Thoracic aorta (tissue), 2 donors: ENCODE results near the gene HCN3. TPM values are rescaled to one million over a fixed set of nuclear protein-coding genes. Genes with fewer than 3 reads are reported as not detected.
"Not testable (repeated sequence)": the region's sequence is repeated elsewhere in the genome, so short reads cannot be mapped to it uniquely, and the experiment has no call there.

Experiments used
- ATAC-seq: fragments of 150-250 bp; one replicate; pipeline ENCODE4 v1.8.0; 2017; ENCODE audit warnings: low read depth; ENCODE audit not compliant: insufficient number of reproducible peaks, low FRiP score
- DNase-seq: peaks from one replicate; pipeline ENCODE4 v3.0.0-alpha.2; 2020; ENCODE audit warnings: low spot score
- H3K27ac ChIP-seq, 2 donors: fragments of 200-600 bp; sonication (generic); 1 replicate in 1 of 2; 2 replicates in 1 of 2; pipeline ENCODE4 v1.5.1; 2016; ENCODE audit warnings: mild to moderate bottlenecking in 2 of 2, moderate library complexity in 2 of 2
- H3K27me3 ChIP-seq: fragments of 200-600 bp; sonication (generic); replicated peaks from 2 replicates; pipeline ENCODE4 v1.6.0; 2016; ENCODE audit warnings: mild to moderate bottlenecking; ENCODE audit not compliant: insufficient read depth
- H3K36me3 ChIP-seq: fragments of 200-600 bp; sonication (generic); one replicate; pipeline ENCODE4 v1.5.1; 2016
- H3K4me1 ChIP-seq, 2 donors: fragments of 200-600 bp; sonication (generic); 1 replicate in 1 of 2; 2 replicates in 1 of 2; pipeline versions ENCODE4 v1.5.1 to v1.6.0; 2016; ENCODE audit warnings: low read depth in 2 of 2, mild to moderate bottlenecking in 1 of 2; ENCODE audit not compliant: control insufficient read depth in 1 of 2
- H3K4me3 ChIP-seq: fragments of 200-600 bp; sonication (generic); 2 replicates; pipeline ENCODE4 v1.5.1; 2016; ENCODE audit warnings: mild to moderate bottlenecking
- H3K9me3 ChIP-seq: fragments of 200-600 bp; sonication (generic); 2 replicates; pipeline ENCODE4 v1.5.1; 2016
- total RNA-seq, 2 donors: library from RNA; depleted of rRNA; stranded (reverse); fragments of >200 nt; gene quantifications; one replicate each; pipeline versions ENCODE4 v1.1.0 to v1.2.3, GENCODE V29; 2016
- TF ChIP-seq, protein P1 (sequence below): fragments of 200-600 bp; sonication (generic); IDR thresholded peaks from one replicate; pipeline ENCODE4 v1.5.1; 2019; ENCODE audit warnings: antibody characterized with exemption

Gene HCN3
- total RNA-seq, 2 donors from 2014 or later, result 0.92 to 1.9 TPM

- DNase-seq, result no peak
- Histone ChIP-seq H3K4me3 (no peak overlapping the region), H3K9me3 (no peaks in the 10 kb centered on the region), H3K27ac (no peak overlapping the region), H3K27me3 (no peaks in the 10 kb centered on the region), H3K36me3 (no peaks in the 10 kb centered on the region), H3K4me1 (no peaks in the 10 kb centered on the region)
- TF ChIP-seq, protein P1, sequence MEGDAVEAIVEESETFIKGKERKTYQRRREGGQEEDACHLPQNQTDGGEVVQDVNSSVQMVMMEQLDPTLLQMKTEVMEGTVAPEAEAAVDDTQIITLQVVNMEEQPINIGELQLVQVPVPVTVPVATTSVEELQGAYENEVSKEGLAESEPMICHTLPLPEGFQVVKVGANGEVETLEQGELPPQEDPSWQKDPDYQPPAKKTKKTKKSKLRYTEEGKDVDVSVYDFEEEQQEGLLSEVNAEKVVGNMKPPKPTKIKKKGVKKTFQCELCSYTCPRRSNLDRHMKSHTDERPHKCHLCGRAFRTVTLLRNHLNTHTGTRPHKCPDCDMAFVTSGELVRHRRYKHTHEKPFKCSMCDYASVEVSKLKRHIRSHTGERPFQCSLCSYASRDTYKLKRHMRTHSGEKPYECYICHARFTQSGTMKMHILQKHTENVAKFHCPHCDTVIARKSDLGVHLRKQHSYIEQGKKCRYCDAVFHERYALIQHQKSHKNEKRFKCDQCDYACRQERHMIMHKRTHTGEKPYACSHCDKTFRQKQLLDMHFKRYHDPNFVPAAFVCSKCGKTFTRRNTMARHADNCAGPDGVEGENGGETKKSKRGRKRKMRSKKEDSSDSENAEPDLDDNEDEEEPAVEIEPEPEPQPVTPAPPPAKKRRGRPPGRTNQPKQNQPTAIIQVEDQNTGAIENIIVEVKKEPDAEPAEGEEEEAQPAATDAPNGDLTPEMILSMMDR, result no peak
- ATAC-seq, result no peak
These were observed 8.4 kb downstream of the HCN3 start for GRCh38 chr1:155285631-155286044.

DNA sequence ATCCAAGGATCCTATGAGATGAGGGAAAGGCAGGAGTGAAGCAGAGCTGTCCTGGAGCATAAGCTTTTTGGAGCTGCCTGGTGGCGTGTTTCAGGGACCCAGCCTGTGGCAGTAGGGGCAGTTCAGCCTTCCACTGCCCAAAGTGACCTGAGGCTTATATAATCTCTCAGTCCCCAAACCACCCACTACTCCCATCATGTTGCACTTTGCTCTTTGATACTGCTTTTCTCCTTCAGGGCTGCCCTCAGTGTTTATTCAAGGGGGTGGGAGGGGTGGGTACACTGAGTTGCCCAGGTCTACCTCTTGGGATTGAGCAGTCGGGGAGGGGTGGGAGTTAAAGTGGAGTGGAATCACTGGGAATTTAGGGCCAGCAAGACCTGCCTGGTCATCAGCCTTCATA, 9.3 kb downstream of the HCN3 start:
- no peak for ATAC-seq
- H3K27me3 ChIP-seq, result no peaks in the 10 kb centered on the region
- TF ChIP-seq, protein P1, result no peak
- H3K36me3 ChIP-seq, result no peaks in the 10 kb centered on the region
- H3K9me3 ChIP-seq, result no peaks in the 10 kb centered on the region
- no peak for DNase-seq
- H3K4me1 ChIP-seq, result no peaks in the 10 kb centered on the region
- no peak overlapping the region for H3K27ac ChIP-seq
- H3K4me3 ChIP-seq, result no peak overlapping the region

DNA sequence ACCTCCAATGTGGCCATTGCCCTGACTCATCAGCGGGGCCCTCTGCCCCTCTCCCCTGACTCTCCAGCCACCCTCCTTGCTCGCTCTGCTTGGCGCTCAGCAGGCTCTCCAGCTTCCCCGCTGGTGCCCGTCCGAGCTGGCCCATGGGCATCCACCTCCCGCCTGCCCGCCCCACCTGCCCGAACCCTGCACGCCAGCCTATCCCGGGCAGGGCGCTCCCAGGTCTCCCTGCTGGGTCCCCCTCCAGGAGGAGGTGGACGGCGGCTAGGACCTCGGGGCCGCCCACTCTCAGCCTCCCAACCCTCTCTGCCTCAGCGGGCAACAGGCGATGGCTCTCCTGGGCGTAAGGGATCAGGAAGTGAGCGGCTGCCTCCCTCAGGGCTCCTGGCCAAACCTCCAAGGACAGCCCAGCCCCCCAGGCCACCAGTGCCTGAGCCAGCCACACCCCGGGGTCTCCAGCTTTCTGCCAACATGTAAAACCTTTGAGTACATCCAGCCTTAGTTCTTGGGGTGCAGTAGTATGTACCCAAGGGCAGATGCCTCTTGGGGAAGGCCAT, 10.8 kb downstream of the HCN3 start:
- Histone ChIP-seq H3K4me3 (no peak overlapping the region), H3K9me3 (no peaks in the 10 kb centered on the region), H3K27me3 (no peaks in the 10 kb centered on the region), H3K4me1 (no peaks in the 10 kb centered on the region), H3K36me3 (no peaks in the 10 kb centered on the region), H3K27ac (no peak overlapping the region)
- TF ChIP-seq, protein P1, result no peak
- no peak for ATAC-seq
- no peak for DNase-seq

GRCh38 chr1:155291006-155291405, 13.7 kb downstream of the HCN3 start:
- not testable (repeated sequence) for H3K9me3 ChIP-seq, H3K4me3 ChIP-seq, H3K4me1 ChIP-seq, DNase-seq, ATAC-seq, H3K27me3 ChIP-seq, H3K27ac ChIP-seq, H3K36me3 ChIP-seq

DNA sequence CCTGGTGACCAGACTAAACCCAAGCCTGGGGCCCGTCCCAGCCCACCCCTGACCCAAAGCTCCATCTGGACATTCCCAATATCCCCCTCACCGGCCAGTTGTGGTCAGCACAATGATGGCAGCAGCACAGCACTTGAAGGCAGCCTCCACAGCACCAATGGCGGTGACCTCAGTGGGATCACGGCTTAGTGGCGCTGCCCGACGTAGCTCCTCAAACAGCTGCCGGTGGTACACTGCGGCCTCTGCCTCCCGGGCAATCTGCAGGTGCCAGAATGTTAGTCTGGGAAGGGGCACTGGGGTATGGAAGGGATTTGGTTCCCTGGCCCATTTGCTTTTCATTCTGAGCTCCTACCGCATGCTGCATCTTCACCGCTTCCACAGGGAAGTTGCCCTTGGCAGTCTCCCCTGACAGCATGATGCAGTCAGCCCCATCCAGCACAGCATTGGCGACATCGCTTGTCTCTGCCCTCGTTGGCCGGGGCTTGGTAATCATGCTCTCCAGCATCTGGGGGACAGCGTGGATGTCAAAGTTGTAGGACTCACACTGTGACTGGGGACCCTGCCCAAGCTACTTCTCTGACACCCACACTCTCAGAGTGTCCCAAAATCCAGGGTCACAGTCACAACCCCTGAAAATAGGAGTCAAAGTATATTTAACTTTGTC, 16.0 kb downstream of the HCN3 start:
- DNase-seq (no peak), ATAC-seq (no peak)
- H3K27me3 ChIP-seq, result peaks cover 7% of the 10 kb centered on the region
- TF ChIP-seq, protein P1, result no peak
- H3K4me1 ChIP-seq, result peaks cover 5 to 8% of the 10 kb centered on the region in 2 donors
- no peaks in the 10 kb centered on the region for H3K9me3 ChIP-seq
- no peak overlapping the region for H3K4me3 ChIP-seq
- no peak overlapping the region for H3K27ac ChIP-seq
- H3K36me3 ChIP-seq, result no peaks in the 10 kb centered on the region
